ENCODE data around the gene ALK. TPM values are rescaled to one million over a fixed set of nuclear protein-coding genes. Genes with fewer than 3 reads are reported as not detected.

Gene ALK
- total and polyA plus RNA-seq, 2 experiments from 2014 or later, result 0.35 TPM; not detected in 1

- TF ChIP-seq CTCF (conservative IDR thresholded peaks at IDR 0.05; ENCODE audit: low read depth in 2 of 2) (no peak), CREB1 (CRISPR knock-in tag; IDR thresholded peaks at IDR 0.05; ENCODE audit: low read depth) (no peak), REST (IDR thresholded peaks at IDR 0.05; ENCODE audit: unreplicated experiment) (no peak), EZH2phosphoT487 (IDR thresholded peaks at IDR 0.05; ENCODE audit: unreplicated experiment) (no peak)
Observed at GRCh38 chr2:29368659-29369040, 552.7 kb downstream of the ALK start (continued).

DNA sequence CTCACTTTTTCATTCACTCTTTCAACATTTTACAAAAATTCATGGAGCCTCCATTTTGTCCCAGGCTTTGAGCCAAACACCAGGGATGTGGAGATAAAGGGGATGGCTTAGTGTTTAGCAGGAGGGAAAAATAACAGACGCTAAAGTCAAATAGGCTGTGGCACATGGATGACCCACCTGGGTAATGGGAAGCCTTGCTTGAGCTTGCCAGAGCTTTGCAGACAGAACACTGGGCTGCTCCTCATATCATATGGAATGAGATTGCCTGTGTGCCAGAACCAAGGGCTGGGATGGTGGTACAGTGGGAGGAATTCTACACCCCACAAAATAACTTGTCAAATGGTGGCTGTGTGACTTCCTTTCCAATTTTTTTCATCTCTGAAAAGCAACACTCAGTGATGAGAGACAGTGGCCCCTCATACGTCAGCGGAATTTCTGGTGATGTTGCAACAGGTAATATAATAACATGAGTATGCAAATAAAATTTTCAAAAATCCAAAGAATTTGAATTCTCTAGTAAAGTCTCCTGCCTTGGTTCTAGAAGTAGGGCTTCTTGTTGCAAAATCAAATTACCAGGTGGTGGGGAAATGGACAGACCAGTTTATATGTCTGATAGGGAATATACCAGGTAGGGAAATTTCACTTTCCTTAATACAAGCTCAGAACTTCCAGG lies 553.3 kb downstream of the ALK start:
- H2AFZ ChIP-seq, result no peak overlapping the region
- no peak overlapping the region for H3K4me3 ChIP-seq
- peaks cover 16% of the 10 kb centered on the region for H3K9me2 ChIP-seq (ENCODE audit: insufficient read depth)
- H3K27me3 ChIP-seq (ENCODE audit: insufficient read depth), result no peaks in the 10 kb centered on the region
- Mint-ChIP-seq H3K27ac (no peak overlapping the region), H3K36me3 (ENCODE audit: low read depth) (no peaks in the 10 kb centered on the region), H3K4me1 (peaks cover 4% of the 10 kb centered on the region; the same call in 1 of the 3 replicates), H3K27me3 (ENCODE audit: insufficient read depth, low read depth, poor library complexity) (peaks cover 3% of the 10 kb centered on the region), H3K4me3 (no peak overlapping the region), H3K9me3 (no peaks in the 10 kb centered on the region; the same call in 2 of the 3 replicates)
- no peak overlapping the region for H3K4me2 ChIP-seq
- no peaks in the 10 kb centered on the region for H3K79me2 ChIP-seq (replicated peaks; ENCODE audit: insufficient read depth)
- no peaks in the 10 kb centered on the region for H4K20me1 ChIP-seq (replicated peaks; ENCODE audit: insufficient read depth)
- no peak overlapping the region for H3K27ac ChIP-seq (ENCODE audit: low read depth)
- H3K36me3 ChIP-seq (ENCODE audit: insufficient read depth), result no peaks in the 10 kb centered on the region
- no peaks in the 10 kb centered on the region for H3F3A ChIP-seq (replicated peaks; ENCODE audit: low read depth)
- DNase-seq (ENCODE audit: low spot score) (no peak), ATAC-seq (no peak)
- no peaks in the 10 kb centered on the region for H3K4me1 ChIP-seq (ENCODE audit: insufficient read depth)
- TF ChIP-seq, protein P1, sequence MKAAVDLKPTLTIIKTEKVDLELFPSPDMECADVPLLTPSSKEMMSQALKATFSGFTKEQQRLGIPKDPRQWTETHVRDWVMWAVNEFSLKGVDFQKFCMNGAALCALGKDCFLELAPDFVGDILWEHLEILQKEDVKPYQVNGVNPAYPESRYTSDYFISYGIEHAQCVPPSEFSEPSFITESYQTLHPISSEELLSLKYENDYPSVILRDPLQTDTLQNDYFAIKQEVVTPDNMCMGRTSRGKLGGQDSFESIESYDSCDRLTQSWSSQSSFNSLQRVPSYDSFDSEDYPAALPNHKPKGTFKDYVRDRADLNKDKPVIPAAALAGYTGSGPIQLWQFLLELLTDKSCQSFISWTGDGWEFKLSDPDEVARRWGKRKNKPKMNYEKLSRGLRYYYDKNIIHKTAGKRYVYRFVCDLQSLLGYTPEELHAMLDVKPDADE (IDR thresholded peaks at IDR 0.05), result no peak
- no peak for TF ChIP-seq CTCF (conservative IDR thresholded peaks at IDR 0.05; ENCODE audit: low read depth in 2 of 2)
- no peak for TF ChIP-seq STAT1 (IDR thresholded peaks at IDR 0.05; ENCODE audit: unreplicated experiment)
- TF ChIP-seq POLR2AphosphoS5 (IDR thresholded peaks at IDR 0.05; ENCODE audit: low read depth), result no peak
- TF ChIP-seq EZH2phosphoT487 (IDR thresholded peaks at IDR 0.05; ENCODE audit: unreplicated experiment), result no peak
- no peak for TF ChIP-seq NANOG (IDR thresholded peaks at IDR 0.05; ENCODE audit: borderline replicate concordance)
- TF ChIP-seq JUNB (IDR thresholded peaks at IDR 0.05; ENCODE audit: unreplicated experiment), result no peak
- TF ChIP-seq ZNF331 (CRISPR knock-in tag; IDR thresholded peaks at IDR 0.05; ENCODE audit: low read depth), result no peak
- TF ChIP-seq CREB1 (CRISPR knock-in tag; IDR thresholded peaks at IDR 0.05; ENCODE audit: low read depth), result no peak
- TF ChIP-seq EZH2 (IDR thresholded peaks at IDR 0.05; ENCODE audit: low read depth, unreplicated experiment), result no peak
- no peak for TF ChIP-seq REST (IDR thresholded peaks at IDR 0.05; ENCODE audit: unreplicated experiment)
